ENCODE measurements around the gene NCAPD2.

Gene NCAPD2

DNA sequence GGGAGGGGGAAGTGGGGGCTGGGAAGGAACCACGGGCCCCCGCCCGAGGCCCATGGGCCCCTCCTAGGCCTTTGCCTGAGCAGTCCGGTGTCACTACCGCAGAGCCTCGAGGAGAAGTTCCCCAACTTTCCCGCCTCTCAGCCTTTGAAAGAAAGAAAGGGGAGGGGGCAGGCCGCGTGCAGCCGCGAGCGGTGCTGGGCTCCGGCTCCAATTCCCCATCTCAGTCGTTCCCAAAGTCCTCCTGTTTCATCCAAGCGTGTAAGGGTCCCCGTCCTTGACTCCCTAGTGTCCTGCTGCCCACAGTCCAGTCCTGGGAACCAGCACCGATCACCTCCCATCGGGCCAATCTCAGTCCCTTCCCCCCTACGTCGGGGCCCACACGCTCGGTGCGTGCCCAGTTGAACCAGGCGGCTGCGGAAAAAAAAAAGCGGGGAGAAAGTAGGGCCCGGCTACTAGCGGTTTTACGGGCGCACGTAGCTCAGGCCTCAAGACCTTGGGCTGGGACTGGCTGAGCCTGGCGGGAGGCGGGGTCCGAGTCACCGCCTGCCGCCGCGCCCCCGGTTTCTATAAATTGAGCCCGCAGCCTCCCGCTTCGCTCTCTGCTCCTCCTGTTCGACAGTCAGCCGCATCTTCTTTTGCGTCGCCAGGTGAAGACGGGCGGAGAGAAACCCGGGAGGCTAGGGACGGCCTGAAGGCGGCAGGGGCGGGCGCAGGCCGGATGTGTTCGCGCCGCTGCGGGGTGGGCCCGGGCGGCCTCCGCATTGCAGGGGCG, 40.2 kb downstream of the NCAPD2 start, which contains the start of gene GAPDH:
TSS of gene GAPDH (plus strand) at position 595 of the 772 bp plus-strand sequence. CDS start 316 bp downstream, outside the sequence.
- DNase-seq (ENCODE audit: low read depth), result peak; percentile 75

DNA sequence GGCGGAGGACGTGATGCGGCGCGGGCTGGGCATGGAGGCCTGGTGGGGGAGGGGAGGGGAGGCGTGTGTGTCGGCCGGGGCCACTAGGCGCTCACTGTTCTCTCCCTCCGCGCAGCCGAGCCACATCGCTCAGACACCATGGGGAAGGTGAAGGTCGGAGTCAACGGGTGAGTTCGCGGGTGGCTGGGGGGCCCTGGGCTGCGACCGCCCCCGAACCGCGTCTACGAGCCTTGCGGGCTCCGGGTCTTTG, 40.7 kb downstream of the NCAPD2 start:
- no peak for DNase-seq (ENCODE audit: low read depth)

GRCh38 chr12:6534945-6535696, 41.2 kb downstream of the NCAPD2 start:
- DNase-seq (ENCODE audit: low read depth), result peak; percentile 57

DNA sequence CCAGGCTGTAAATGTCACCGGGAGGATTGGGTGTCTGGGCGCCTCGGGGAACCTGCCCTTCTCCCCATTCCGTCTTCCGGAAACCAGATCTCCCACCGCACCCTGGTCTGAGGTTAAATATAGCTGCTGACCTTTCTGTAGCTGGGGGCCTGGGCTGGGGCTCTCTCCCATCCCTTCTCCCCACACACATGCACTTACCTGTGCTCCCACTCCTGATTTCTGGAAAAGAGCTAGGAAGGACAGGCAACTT, 41.7 kb downstream of the NCAPD2 start:
- no peak for DNase-seq (ENCODE audit: low read depth)

DNA sequence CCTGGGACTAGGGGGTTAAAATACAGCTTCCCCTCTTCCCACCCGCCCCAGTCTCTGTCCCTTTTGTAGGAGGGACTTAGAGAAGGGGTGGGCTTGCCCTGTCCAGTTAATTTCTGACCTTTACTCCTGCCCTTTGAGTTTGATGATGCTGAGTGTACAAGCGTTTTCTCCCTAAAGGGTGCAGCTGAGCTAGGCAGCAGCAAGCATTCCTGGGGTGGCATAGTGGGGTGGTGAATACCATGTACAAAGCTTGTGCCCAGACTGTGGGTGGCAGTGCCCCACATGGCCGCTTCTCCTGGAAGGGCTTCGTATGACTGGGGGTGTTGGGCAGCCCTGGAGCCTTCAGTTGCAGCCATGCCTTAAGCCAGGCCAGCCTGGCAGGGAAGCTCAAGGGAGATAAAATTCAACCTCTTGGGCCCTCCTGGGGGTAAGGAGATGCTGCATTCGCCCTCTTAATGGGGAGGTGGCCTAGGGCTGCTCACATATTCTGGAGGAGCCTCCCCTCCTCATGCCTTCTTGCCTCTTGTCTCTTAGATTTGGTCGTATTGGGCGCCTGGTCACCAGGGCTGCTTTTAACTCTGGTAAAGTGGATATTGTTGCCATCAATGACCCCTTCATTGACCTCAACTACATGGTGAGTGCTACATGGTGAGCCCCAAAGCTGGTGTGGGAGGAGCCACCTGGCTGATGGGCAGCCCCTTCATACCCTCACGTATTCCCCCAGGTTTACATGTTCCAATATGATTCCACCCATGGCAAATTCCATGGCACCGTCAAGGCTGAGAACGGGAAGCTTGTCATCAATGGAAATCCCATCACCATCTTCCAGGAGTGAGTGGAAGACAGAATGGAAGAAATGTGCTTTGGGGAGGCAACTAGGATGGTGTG, 42.3 kb downstream of the NCAPD2 start:
- DNase-seq (ENCODE audit: low read depth), result no peak

DNA sequence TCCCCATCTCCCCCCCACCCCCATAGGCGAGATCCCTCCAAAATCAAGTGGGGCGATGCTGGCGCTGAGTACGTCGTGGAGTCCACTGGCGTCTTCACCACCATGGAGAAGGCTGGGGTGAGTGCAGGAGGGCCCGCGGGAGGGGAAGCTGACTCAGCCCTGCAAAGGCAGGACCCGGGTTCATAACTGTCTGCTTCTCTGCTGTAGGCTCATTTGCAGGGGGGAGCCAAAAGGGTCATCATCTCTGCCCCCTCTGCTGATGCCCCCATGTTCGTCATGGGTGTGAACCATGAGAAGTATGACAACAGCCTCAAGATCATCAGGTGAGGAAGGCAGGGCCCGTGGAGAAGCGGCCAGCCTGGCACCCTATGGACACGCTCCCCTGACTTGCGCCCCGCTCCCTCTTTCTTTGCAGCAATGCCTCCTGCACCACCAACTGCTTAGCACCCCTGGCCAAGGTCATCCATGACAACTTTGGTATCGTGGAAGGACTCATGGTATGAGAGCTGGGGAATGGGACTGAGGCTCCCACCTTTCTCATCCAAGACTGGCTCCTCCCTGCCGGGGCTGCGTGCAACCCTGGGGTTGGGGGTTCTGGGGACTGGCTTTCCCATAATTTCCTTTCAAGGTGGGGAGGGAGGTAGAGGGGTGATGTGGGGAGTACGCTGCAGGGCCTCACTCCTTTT, 43.1 kb downstream of the NCAPD2 start:
- DNase-seq (ENCODE audit: low read depth), result no peak

DNA sequence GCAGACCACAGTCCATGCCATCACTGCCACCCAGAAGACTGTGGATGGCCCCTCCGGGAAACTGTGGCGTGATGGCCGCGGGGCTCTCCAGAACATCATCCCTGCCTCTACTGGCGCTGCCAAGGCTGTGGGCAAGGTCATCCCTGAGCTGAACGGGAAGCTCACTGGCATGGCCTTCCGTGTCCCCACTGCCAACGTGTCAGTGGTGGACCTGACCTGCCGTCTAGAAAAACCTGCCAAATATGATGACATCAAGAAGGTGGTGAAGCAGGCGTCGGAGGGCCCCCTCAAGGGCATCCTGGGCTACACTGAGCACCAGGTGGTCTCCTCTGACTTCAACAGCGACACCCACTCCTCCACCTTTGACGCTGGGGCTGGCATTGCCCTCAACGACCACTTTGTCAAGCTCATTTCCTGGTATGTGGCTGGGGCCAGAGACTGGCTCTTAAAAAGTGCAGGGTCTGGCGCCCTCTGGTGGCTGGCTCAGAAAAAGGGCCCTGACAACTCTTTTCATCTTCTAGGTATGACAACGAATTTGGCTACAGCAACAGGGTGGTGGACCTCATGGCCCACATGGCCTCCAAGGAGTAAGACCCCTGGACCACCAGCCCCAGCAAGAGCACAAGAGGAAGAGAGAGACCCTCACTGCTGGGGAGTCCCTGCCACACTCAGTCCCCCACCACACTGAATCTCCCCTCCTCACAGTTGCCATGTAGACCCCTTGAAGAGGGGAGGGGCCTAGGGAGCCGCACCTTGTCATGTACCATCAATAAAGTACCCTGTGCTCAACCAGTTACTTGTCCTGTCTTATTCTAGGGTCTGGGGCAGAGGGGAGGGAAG, 43.9 kb downstream of the NCAPD2 start:
- DNase-seq (ENCODE audit: low read depth), result peak; percentile 83

DNA sequence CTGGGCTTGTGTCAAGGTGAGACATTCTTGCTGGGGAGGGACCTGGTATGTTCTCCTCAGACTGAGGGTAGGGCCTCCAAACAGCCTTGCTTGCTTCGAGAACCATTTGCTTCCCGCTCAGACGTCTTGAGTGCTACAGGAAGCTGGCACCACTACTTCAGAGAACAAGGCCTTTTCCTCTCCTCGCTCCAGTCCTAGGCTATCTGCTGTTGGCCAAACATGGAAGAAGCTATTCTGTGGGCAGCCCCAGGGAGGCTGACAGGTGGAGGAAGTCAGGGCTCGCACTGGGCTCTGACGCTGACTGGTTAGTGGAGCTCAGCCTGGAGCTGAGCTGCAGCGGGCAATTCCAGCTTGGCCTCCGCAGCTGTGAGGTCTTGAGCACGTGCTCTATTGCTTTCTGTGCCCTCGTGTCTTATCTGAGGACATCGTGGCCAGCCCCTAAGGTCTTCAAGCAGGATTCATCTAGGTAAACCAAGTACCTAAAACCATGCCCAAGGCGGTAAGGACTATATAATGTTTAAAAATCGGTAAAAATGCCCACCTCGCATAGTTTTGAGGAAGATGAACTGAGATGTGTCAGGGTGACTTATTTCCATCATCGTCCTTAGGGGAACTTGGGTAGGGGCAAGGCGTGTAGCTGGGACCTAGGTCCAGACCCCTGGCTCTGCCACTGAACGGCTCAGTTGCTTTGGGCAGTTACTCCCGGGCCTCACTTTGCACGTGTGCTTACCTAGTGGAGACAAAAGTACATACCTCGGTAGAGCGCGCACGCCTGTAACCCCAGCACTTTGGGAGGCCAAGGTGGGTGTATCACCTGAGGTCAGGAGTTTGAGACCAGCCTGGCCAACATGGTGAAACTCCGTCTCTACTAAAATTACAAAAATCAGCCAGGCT, 44.8 kb downstream of the NCAPD2 start:
- DNase-seq (ENCODE audit: low read depth), result no peak

DNA sequence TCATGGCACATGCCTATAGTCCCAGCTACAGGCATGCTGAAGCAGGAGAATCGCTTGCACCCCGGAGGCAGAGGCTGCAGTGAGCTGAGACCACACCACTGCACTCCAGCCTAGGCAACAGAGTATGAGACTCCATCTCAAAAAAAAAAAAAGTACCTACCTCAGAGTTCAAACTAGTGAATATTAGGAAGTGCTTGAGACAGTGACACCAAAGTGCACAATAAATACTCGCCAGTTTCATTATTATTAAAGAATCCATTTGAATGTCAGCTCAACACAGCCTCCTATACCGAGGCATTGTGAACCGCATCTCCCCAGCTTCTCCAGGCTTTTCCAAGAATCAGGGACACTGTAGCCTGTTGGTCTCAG, 45.4 kb downstream of the NCAPD2 start:
- no peak for DNase-seq (ENCODE audit: low read depth)

GRCh38 chr12:6539707-6540134, 45.8 kb downstream of the NCAPD2 start:
- no peak for DNase-seq (ENCODE audit: low read depth)

GRCh38 chr12:6540181-6540877, 46.4 kb downstream of the NCAPD2 start:
- DNase-seq (ENCODE audit: low read depth), result no peak

GRCh38 chr12:6541371-6542165, 47.7 kb downstream of the NCAPD2 start:
- DNase-seq (ENCODE audit: low read depth), result no peak

- DNase-seq (ENCODE audit: low read depth), result no peak
Observed at GRCh38 chr12:6542209-6543009, 48.5 kb downstream of the NCAPD2 start.

- no peak for DNase-seq (ENCODE audit: low read depth)
Observed at GRCh38 chr12:6546016-6546415, 52.1 kb downstream of the NCAPD2 start.

GRCh38 chr12:6547566-6547965, 53.7 kb downstream of the NCAPD2 start:
- DNase-seq (ENCODE audit: low read depth), result no peak

- no peak for DNase-seq (ENCODE audit: low read depth)
Observed at GRCh38 chr12:6547987-6548386, 54.1 kb downstream of the NCAPD2 start.

GRCh38 chr12:6548556-6548955, 54.7 kb downstream of the NCAPD2 start:
- DNase-seq (ENCODE audit: low read depth), result no peak
